GM12874 (cell line): ENCODE data around the gene IGSF23.

Experiments used
- TF ChIP-seq, protein P1 (sequence below): IDR thresholded peaks from 2 replicates; pipeline ENCODE4 v1.5.1; 2011; ENCODE audit warnings: low read depth, mild to moderate bottlenecking, control low read depth, low read length, moderate library complexity; ENCODE audit not compliant: insufficient read depth

The IGSF23 gene

GRCh38 chr19:44684892-44685863, 71.8 kb downstream of the IGSF23 start:
- TF ChIP-seq, protein P1, sequence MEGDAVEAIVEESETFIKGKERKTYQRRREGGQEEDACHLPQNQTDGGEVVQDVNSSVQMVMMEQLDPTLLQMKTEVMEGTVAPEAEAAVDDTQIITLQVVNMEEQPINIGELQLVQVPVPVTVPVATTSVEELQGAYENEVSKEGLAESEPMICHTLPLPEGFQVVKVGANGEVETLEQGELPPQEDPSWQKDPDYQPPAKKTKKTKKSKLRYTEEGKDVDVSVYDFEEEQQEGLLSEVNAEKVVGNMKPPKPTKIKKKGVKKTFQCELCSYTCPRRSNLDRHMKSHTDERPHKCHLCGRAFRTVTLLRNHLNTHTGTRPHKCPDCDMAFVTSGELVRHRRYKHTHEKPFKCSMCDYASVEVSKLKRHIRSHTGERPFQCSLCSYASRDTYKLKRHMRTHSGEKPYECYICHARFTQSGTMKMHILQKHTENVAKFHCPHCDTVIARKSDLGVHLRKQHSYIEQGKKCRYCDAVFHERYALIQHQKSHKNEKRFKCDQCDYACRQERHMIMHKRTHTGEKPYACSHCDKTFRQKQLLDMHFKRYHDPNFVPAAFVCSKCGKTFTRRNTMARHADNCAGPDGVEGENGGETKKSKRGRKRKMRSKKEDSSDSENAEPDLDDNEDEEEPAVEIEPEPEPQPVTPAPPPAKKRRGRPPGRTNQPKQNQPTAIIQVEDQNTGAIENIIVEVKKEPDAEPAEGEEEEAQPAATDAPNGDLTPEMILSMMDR: no peak

DNA sequence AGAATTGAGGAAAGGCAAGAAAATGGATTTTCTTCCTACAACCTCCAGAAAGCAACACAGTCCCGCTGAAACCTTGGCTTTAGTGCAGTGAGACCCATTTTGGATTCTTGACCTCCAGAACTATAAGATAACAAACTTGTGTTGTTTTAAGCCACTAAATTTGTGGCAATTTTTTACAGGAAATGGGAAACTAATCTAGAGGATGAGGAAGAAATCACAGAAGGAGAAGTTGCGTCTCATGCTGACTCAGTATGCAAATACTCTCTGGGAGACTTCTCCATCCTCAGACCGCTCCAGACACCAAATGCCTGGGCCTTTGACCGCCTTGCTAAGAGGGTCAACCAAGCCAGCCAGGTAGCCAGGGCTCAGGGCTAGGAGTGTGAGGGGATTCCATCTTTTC, 72.5 kb downstream of the IGSF23 start:
- TF ChIP-seq, protein P1: no peak
